Measurements from ENCODE around the gene APOD.
"Not testable (repeated sequence)": the region's sequence is repeated elsewhere in the genome, so short reads cannot be mapped to it uniquely, and the experiment has no call there.

APOD gene

GRCh38 chr3:195617784-195618659 lies 34.3 kb upstream of the APOD start:
- not testable (repeated sequence) for DNase-seq

DNA sequence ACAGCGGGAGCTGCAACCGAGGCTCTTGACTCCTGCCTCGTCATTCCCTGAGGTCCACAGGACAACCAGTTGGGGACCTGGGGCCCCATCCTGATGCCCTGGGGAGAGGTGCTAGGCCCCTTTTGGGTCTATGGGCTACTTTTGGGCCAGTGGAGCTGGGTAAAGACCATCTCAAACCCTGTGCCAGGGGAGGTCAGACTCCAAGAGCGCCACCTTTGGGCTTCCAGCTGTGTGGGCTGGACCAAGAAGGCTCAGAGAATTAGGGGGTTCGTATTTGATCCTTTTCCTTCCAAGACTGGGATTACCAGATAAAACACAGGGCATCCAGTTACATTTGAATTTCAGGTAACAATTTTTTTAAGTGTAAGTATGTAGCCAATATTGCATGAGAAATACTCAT lies 33.4 kb upstream of the APOD start:
- DNase-seq = not testable (repeated sequence)

DNA sequence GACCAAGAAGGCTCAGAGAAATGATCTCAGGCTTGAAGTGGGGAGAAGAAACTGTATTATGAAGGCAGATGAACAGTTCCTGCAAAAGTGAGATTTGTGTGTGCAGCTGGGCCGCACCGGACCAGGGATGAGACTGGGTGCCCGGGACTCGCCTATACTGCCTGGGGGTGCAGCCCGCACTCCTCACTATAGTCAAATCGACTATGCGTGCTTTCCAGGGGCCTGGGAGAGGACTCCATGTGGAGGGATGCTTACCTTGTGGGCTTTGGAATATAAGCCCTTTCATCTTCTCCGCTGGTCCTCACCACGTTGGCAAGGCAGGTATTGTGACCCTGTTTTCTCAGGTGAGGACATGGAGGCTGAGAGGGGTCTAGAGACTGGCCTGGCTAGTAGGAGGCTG lies 32.9 kb upstream of the APOD start:
- no peak for DNase-seq

DNA sequence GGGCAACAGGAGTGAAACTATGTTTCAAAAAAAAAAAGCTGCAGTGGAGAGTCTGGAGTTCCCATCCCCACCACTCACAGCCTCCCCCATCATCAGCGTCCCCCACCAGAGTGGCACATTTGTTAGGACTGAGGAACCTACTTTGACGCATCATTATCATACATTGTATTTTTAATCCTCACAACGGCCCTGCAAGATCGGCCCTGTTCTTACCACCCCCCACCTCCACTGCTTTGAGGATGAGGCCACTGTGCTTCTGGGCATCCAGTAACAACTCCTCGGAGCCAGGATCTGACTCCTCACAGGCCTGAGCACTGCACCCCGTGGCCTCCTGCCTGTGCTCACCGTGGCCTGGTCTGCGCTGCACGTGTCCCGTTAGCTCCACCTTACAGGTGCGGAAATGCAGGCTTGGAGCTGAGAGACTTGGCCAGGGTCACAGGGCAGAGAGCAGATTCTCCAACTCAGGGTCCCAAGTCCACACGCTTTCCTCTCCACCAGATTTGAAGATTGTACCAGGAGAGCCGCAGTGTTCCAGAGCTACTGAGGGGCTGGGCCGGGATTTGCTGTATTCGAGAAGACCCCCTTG lies 32.3 kb upstream of the APOD start:
- DNase-seq = not testable (repeated sequence)

GRCh38 chr3:195614672-195615504 lies 31.1 kb upstream of the APOD start:
- not testable (repeated sequence) for DNase-seq

DNA sequence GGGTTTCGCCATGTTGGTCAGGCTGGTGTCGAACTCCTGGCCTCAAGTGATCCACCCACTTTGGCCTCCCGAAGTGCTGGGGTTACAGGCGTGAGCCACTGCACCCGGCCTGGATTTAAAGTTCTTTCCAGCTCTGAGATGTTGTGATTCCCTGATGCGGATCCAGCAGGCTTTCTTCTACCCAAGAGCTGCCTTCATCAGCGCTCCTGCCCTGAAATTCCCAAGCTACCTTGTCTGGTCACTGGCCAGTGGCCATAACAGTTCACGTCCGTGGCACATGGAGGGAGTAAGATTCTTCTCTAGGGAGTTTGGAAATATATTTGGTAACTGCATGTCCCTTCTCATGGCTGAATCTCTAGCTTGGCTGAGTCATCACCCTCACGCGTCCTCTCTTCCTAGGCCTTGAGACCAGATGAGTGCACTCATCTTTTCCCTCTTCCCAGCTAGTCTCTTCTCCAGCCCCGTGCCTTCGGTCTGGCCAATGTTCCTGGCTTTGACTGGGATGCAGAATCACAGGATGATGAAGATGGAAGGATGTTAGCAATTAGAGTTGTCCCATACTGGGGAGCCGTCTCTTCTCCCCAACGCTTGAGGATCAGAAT lies 29.8 kb upstream of the APOD start:
- no peak for DNase-seq

- DNase-seq = no peak
Measured at GRCh38 chr3:195612075-195612800, 28.5 kb upstream of the APOD start.

DNA sequence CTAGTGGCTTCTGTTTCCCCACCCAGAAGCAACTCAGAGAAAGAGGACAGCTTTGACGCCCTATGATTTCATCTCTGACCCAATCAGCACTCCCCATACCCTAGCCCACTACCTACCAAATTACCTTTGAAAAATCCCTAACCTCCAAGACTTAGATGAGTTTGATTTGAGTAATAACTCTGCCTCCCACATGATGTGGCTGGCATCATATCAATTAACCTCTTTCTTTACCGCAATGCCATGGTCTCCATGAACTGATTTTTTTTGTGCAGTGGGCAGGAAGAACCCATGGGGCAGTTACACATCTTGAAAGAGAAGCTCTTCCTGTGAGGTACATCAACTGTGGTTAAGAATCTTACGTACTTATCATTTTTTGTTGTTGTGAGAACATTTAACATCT lies 25.5 kb upstream of the APOD start:
- peak; percentile 61 for DNase-seq

- DNase-seq = not testable (repeated sequence)
Measured at GRCh38 chr3:195601785-195602184, 18.0 kb upstream of the APOD start.

GRCh38 chr3:195601382-195601781 lies 17.6 kb upstream of the APOD start:
- no peak for DNase-seq

DNA sequence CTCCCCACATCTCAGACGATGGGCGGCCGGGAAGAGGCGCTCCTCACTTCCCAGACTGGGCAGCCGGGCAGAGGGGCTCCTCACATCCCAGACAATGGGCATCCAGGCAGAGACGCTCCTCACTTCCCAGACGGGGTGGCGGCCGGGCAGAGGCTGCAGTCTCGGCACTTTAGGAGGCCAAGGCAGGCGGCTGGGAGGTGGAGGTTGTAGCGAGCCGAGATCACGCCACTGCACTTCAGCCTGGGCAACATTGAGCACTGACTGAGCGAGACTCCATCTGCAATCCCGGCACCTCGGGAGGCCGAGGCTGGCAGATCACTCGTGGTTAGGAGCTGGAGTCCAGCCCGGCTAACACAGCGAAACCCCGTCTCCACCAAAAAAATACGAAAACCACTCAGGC lies 16.2 kb upstream of the APOD start:
- DNase-seq = not testable (repeated sequence)

- not testable (repeated sequence) for DNase-seq
Measured at GRCh38 chr3:195599516-195599915, 15.8 kb upstream of the APOD start.

GRCh38 chr3:195597848-195598247 lies 14.1 kb upstream of the APOD start:
- no peak for DNase-seq

GRCh38 chr3:195597229-195597628 lies 13.5 kb upstream of the APOD start:
- no peak for DNase-seq

GRCh38 chr3:195596765-195597171 lies 13.0 kb upstream of the APOD start:
- no peak for DNase-seq

GRCh38 chr3:195595785-195596531 lies 12.2 kb upstream of the APOD start:
- DNase-seq = no peak

- DNase-seq = no peak
Measured at GRCh38 chr3:195591852-195592251, 8.1 kb upstream of the APOD start.

GRCh38 chr3:195591220-195591619 lies 7.5 kb upstream of the APOD start:
- DNase-seq = no peak

- not testable (repeated sequence) for DNase-seq
Measured at GRCh38 chr3:195590381-195590780, 6.6 kb upstream of the APOD start.

GRCh38 chr3:195589796-195590195 lies 6.1 kb upstream of the APOD start:
- DNase-seq = not testable (repeated sequence)

DNA sequence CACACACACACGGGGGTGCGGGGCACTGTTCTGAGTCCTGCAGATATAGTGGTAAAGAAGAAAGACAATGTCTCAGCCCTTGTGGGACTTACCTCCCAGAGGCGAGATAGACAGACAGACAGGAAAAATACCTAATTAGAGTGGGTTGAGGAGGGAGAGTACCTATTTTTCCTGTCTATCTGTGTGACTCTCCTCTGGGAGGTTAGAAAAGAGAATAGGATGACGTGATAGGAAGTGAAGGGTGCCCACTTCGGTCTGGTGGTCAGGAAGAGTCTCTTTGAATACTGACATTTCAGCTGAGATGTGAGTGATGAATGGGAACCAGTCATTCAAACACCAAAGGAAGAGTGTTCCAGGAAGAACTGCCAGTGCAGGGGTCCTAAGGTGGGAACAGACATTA lies 4.1 kb upstream of the APOD start:
- no peak for DNase-seq

GRCh38 chr3:195587406-195587805 lies 3.7 kb upstream of the APOD start:
- no peak for DNase-seq

Data from CD4-positive, alpha-beta T cell treated with Interleukin-12 subunit alpha and Interleukin-12 subunit beta, for 1 hour (primary cell).